HG02678 (cell line): Measurements from ENCODE around the gene XIRP2.
A peak's percentile ranks its signal among the peaks of the same experiment; 100 is the strongest.
"Not testable (repeated sequence)": the region's sequence is repeated elsewhere in the genome, so short reads cannot be mapped to it uniquely, and the experiment has no call there.

ENCODE experiments used
- ATAC-seq: cut with Tn5 transposase; IDR thresholded peaks from one replicate; pipeline ENCODE4 v1.9.1; 2021; ENCODE audit warnings: mild to moderate bottlenecking, moderate library complexity; ENCODE audit not compliant: unreplicated experiment

XIRP2 gene

GRCh38 chr2:167187978-167188967, 300.0 kb downstream of the XIRP2 start:
- ATAC-seq: no peak

GRCh38 chr2:167190053-167190452, 301.8 kb downstream of the XIRP2 start:
- no peak for ATAC-seq

- no peak for ATAC-seq
Observed at GRCh38 chr2:167191588-167191987, 303.3 kb downstream of the XIRP2 start.

GRCh38 chr2:167192833-167193232, 304.6 kb downstream of the XIRP2 start:
- no peak for ATAC-seq

GRCh38 chr2:167196461-167197252, 308.4 kb downstream of the XIRP2 start:
- ATAC-seq: no peak

GRCh38 chr2:167198009-167198408, 309.7 kb downstream of the XIRP2 start:
- ATAC-seq: no peak

- ATAC-seq: no peak
Observed at GRCh38 chr2:167198576-167198975, 310.3 kb downstream of the XIRP2 start.

GRCh38 chr2:167200019-167200418, 311.7 kb downstream of the XIRP2 start:
- ATAC-seq: no peak

GRCh38 chr2:167209784-167210183, 321.5 kb downstream of the XIRP2 start:
- ATAC-seq: no peak

- peak; percentile 91 for ATAC-seq
Observed at GRCh38 chr2:167212014-167212648, 323.9 kb downstream of the XIRP2 start.

GRCh38 chr2:167215595-167215994, 327.3 kb downstream of the XIRP2 start:
- ATAC-seq: no peak

- ATAC-seq: no peak
Observed at GRCh38 chr2:167237478-167237877, 349.2 kb downstream of the XIRP2 start.

GRCh38 chr2:167240671-167241070, 352.4 kb downstream of the XIRP2 start:
- ATAC-seq: no peak

GRCh38 chr2:167249197-167249596, 360.9 kb downstream of the XIRP2 start:
- no peak for ATAC-seq

GRCh38 chr2:167253025-167253424, 364.7 kb downstream of the XIRP2 start:
- no peak for ATAC-seq

GRCh38 chr2:167254721-167255120, 366.4 kb downstream of the XIRP2 start:
- no peak for ATAC-seq

GRCh38 chr2:167258712-167259111, 370.4 kb downstream of the XIRP2 start:
- no peak for ATAC-seq

- ATAC-seq: no peak
Observed at GRCh38 chr2:167264380-167264779, 376.1 kb downstream of the XIRP2 start.

GRCh38 chr2:167265004-167265403, 376.7 kb downstream of the XIRP2 start:
- no peak for ATAC-seq

GRCh38 chr2:167265722-167266121, 377.4 kb downstream of the XIRP2 start:
- no peak for ATAC-seq

- ATAC-seq: not testable (repeated sequence)
Observed at GRCh38 chr2:167268245-167268644, 380.0 kb downstream of the XIRP2 start.
